ENCODE data around the gene SPATA2L.
A peak's percentile ranks its signal among the peaks of the same experiment; 100 is the strongest.

Gene SPATA2L

DNA sequence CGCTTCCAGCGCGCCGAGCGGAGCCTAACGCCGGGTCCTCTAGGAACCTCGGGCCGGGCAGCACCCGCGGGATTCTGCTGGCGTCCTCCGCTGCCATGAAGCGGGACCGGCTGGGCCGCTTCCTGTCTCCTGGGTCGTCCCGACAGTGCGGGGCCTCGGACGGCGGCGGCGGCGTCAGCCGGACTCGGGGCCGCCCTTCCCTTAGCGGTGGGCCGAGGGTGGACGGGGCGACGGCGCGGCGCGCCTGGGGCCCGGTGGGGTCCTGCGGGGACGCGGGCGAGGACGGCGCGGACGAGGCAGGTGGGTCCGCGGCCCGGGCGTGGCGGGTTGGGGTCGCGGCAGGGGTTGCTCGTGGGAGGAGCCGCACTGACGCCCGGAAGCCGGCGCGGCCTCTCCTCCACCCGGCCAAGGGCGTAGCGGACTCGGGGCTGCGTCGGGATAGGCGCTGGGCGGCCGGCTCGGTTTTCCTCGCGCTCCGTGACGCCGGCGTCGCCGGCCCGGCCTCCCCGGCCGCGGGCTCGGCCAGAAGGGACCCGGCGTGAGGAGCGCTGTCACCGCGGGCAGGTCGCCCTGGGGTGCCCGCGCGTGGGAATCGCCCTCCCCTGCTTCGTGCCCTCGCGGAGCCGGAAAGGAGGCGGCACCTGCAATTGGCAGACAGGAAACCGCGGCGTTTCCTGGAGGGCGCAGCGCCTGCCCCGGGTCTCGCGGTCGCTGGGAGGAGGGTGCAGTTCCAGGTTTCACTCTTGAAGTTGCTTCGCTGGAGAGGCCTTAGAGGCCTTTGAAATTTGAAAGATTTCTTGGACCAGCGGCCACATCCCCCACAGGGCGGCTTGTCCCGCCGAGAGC, 20.3 kb upstream of the SPATA2L start:
- H3K4me3 ChIP-seq (ENCODE audit: low read depth, low read length), result peak overlapping the region; percentile 56
- TF ChIP-seq, protein P1, sequence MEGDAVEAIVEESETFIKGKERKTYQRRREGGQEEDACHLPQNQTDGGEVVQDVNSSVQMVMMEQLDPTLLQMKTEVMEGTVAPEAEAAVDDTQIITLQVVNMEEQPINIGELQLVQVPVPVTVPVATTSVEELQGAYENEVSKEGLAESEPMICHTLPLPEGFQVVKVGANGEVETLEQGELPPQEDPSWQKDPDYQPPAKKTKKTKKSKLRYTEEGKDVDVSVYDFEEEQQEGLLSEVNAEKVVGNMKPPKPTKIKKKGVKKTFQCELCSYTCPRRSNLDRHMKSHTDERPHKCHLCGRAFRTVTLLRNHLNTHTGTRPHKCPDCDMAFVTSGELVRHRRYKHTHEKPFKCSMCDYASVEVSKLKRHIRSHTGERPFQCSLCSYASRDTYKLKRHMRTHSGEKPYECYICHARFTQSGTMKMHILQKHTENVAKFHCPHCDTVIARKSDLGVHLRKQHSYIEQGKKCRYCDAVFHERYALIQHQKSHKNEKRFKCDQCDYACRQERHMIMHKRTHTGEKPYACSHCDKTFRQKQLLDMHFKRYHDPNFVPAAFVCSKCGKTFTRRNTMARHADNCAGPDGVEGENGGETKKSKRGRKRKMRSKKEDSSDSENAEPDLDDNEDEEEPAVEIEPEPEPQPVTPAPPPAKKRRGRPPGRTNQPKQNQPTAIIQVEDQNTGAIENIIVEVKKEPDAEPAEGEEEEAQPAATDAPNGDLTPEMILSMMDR (IDR thresholded peaks at IDR 0.05; ENCODE audit: low read depth, low read length), result no peak
- peak; percentile 48 for DNase-seq (ENCODE audit: low read depth, low spot score)
- in situ Hi-C loops (cut with HindIII; ENCODE audit: low sequenced_read_pairs), result no loop called here

DNA sequence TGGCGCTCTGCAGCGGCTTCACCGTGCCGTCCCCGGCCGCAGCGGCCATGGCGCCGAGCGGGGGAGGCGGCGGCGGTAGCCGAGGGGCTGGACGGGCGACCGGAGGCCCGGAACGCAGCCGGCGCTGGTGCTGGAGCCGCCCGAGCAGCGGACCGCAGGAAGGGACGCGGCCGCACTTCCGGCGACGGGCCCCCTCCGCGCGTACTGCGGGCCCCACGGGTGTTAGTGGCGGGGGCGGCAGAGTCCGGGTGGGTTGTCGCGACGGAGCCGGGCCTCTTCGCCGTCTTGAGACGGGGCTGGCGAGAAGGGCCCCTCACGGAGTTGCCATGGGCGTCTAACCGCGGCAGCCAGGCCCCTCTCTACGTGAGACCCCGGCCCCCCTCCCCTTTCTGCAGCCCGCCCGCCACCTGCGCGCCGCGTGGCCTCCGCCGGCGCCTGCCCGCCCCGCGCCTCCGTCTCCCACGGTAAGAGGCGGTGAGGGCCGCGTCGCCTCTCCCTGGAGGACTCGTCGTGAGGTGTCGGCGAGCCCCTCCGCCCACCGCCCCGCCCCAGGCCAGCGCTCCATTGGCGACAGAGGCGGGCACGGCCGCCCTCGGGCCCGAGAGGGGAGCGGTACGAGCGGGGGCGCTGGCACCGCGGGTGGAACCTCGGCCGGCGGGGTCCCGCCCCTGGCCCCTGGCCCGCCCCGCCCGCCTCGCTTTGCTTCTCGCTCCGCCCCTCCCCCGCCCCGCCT, 19.5 kb upstream of the SPATA2L start, which contains the start of the genes VPS9D1 and ZNF276:
TSS of gene VPS9D1 (minus strand) at position 86 of the 733 bp plus-strand sequence. CDS start at position 49, 37 bp downstream.
TSS of gene ZNF276 (plus strand) at position 725 of the 733 bp plus-strand sequence. CDS start 104 bp downstream, outside the sequence.
- TF ChIP-seq, protein P1 (IDR thresholded peaks at IDR 0.05; ENCODE audit: low read depth, low read length), result no peak
- in situ Hi-C loops (cut with HindIII; ENCODE audit: low sequenced_read_pairs), result no loop called here
- peak within 1 kb of the TSS; percentile 56 for H3K4me3 ChIP-seq (ENCODE audit: low read depth, low read length)
- peak; percentile 78 for DNase-seq (ENCODE audit: low read depth, low spot score)

DNA sequence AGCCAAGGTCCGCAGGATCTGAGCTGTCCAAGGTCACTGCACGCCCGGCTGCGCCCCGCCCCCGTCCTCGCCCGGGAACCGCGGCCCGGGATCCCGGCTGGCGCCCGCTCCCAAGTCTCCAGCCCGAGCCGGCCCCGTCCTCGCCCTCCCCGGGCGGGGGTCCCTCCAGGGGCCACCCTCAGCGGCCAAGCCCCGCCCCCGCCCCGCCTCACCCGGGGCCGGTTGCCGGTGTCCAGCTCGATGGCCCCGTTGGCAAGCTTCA, 19.0 kb upstream of the SPATA2L start:
- in situ Hi-C loops (cut with HindIII; ENCODE audit: low sequenced_read_pairs), result no loop called here
- H3K4me3 ChIP-seq (ENCODE audit: low read depth, low read length), result peak overlapping the region; percentile 56
- peak; percentile 22 for DNase-seq (ENCODE audit: low read depth, low spot score)
- TF ChIP-seq, protein P1 (IDR thresholded peaks at IDR 0.05; ENCODE audit: low read depth, low read length), result no peak

DNA sequence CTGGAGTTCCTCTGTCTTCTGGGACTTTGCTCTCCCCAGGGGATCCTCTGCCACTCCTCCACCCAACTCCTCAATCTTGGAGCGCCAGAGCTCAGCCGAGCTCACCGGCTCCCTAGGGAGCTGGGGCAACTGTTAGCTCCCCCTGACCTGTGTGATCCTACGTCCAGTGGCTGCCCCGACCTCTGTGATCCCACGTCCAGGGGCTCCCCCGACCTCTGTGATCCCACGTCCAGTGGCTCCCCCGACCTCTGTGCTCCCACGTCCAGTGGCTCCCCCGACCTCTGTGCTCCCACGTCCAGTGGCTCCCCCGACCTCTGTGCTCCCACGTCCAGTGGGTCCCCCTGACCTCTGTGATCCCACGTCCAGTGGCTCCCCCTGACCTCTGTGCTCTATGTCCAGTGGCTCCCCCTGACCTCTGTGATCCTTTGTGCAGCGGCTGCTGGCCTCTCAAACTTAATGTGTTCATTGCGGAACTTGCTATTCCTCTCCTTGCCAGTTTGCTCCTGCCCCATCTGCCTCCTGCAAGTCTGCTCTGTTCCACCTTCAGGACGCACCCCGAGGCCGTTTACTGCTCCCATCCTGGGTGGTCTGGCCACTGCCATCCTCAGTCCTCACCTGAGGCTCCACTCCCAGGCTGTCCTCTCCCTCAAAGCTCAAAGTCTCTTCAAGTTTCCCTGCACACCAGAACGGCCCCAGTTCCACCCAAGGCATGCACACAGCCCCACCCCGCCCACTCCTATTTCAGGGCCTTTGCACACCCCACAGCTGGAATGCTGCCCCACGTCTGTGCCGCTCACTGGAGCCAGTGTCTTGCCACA, 16.4 kb upstream of the SPATA2L start:
- DNase-seq (ENCODE audit: low read depth, low spot score), result no peak
- no peak overlapping the region for H3K4me3 ChIP-seq (ENCODE audit: low read depth, low read length)
- in situ Hi-C loops (cut with HindIII; ENCODE audit: low sequenced_read_pairs), result no loop called here
- TF ChIP-seq, protein P1 (IDR thresholded peaks at IDR 0.05; ENCODE audit: low read depth, low read length), result no peak

DNA sequence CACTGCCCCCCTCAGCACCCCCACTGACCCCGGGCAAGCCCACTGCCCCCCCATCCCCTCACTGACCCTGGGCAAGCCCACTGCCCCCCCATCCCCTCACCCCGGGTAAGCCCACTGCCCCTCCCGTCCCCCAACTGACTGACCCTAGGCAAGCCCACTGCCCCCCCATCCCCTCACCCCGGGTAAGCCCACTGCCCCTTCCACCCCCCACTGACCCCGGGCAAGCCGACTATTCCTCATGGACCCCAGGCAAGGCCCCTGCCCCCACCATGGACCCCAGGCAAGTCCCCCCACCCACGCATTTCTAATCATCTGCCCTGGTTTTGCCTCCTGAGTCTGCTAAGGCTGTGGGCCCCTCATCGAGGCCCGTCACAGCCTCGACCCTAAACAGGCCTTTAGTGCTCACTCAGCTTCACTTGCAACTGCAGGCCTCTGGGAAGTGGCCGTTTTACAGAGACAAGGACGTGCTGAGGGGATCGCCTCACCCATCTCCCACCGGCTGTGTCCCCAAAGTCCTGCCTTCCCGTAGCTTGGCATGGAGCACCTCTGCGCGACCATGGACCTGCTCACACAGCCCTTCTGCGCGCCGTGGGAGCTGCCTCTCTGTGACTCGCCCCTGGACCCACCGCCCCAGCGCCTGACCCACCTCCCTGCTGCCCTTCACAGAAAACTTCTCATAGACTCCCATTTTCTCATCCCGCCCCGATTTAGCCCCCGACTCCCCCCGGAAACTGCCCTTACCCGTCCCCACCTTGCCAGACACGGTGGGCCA, 15.6 kb upstream of the SPATA2L start:
- in situ Hi-C loops (cut with HindIII; ENCODE audit: low sequenced_read_pairs), result no loop called here
- no peak overlapping the region for H3K4me3 ChIP-seq (ENCODE audit: low read depth, low read length)
- TF ChIP-seq, protein P1 (IDR thresholded peaks at IDR 0.05; ENCODE audit: low read depth, low read length), result no peak
- no peak for DNase-seq (ENCODE audit: low read depth, low spot score)

All from astrocyte of the spinal cord (primary cell).